HG03575 (cell line): Measurements from ENCODE around the gene MXRA7.

Experiments
- ATAC-seq: cut with Tn5 transposase; IDR thresholded peaks from one replicate; pipeline ENCODE4 v1.9.1; 2021; ENCODE audit not compliant: unreplicated experiment, insufficient number of reproducible peaks, low FRiP score; ENCODE audit errors: extremely low read depth

The MXRA7 gene

DNA sequence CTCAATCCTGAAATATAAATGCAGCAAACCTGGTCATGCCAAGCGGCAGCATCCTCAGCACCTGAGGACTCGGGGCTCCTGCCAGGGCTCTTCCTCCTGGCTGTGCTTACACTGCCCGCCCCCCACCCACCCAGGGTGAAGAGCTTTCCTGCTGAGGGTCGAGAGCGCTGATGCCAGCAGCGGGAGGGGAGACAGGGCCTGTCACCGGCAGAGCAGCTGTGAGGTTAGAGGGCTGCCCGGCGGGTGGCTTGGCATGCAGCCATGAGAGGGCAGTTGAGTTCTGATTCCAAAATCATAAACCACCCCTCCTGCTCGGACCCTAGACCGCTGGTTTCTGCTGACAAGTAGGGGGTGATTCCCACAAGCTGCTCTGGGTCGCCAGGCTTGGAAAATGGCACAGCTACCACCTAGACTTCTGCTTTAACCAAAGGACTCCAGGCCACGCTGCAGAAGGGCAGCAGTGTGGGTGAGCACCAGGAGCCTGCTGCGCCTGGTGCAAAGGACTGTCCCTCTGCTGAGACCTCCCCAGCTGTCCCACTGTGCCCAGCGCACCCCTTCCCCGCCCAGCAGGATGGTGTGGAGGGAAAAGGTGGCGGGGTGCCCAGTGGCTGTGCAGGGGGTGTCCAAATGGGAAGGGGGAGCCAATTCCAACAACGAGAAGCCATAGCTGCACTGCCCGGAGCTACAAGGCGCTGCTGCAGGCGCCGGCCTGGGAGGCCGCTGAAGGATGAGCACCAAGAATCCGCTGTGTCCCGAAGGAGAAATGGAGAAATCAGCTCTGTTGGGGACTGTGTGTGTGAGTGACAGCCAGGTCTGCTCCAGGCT lies 26.6 kb downstream of the MXRA7 start:
- no peak for ATAC-seq

GRCh38 chr17:76683011-76683755 lies 27.6 kb downstream of the MXRA7 start:
- ATAC-seq: no peak

DNA sequence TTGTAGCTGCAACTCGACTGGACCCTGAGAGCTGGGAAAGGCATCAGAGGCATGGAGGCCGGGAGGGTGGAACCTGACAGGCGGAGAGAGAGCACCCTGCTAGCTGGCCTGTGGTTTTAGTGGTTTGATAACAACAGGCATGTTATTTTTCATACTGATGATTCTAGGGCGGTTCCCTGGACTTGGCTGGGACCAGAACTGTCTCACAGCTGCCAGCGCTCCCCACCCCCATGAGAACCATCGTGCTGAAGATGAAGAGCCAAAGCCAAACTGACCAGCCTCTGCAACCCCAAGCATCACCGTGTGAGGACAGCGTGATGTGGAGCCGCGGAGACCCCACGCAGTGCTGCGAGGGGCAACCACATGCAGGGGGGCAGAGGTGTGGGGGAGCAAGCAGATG lies 28.5 kb downstream of the MXRA7 start:
- no peak for ATAC-seq

- ATAC-seq: no peak
These were observed 29.3 kb downstream of the MXRA7 start for GRCh38 chr17:76681222-76682137.

GRCh38 chr17:76679239-76679638 lies 31.5 kb downstream of the MXRA7 start:
- no peak for ATAC-seq

DNA sequence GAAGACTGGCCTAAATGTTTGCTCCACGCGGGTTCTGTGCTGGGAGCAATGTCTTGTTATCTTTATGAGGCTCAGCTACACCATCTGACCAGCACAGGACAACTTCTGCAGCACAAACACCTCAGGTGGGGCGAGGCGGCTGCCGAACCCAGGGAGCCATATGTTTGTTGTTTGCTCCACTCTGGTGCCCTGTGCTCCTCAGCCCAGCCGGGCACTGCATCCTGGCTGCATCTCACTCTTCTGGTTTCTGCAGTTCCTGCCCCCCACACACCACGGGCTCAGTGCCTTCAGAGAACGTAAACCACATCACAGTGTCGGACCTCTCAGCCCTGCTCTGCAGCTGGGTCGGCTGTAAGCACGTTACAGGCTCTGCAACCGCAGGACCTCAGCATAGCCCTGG lies 32.4 kb downstream of the MXRA7 start:
- ATAC-seq: no peak

DNA sequence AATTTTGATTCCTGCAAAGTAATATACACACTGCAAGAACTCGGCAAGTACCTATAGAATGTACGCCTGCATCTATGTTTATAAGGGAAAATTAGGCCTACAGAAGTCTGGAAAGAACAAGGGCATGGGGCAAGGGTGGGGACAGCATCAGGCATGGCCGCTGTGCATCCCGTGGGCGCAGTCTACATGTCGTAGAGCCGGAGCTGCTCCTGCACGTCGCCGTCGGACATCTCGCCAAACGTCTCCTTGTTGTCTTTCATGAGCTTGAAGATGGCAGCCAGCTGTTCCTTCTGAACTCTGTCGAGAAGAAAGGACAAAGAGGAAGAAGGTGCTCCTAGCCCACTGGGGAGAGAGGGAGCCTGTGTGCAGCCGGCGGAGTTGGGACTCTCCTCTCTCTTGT lies 33.4 kb downstream of the MXRA7 start:
- ATAC-seq: no peak

GRCh38 chr17:76676629-76677028 lies 34.1 kb downstream of the MXRA7 start:
- ATAC-seq: no peak

- no peak for ATAC-seq
These were observed 35.1 kb downstream of the MXRA7 start for GRCh38 chr17:76675648-76676047.

DNA sequence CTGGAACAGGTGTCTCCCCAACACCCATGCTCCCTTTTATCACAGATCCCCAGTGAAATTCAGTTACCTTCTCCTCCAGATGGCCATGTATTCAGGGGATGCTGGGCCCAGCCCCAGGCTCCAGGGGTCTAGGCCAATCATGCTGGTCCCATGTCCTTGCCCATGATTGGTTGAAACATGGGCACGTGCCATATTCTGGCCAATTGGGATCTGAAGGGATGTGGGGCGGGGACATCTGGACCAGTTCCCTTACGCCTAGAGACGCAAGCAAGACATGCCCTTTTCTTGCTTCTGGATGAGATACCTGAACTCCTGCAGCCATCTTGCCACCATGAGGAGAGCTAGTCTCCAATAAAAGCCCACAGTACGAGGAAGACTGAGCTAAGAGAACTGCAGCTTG lies 36.2 kb downstream of the MXRA7 start:
- no peak for ATAC-seq

GRCh38 chr17:76673729-76674128 lies 37.0 kb downstream of the MXRA7 start:
- ATAC-seq: no peak

GRCh38 chr17:76672892-76673291 lies 37.9 kb downstream of the MXRA7 start:
- ATAC-seq: no peak

GRCh38 chr17:76672270-76672851 lies 38.4 kb downstream of the MXRA7 start:
- ATAC-seq: no peak

- ATAC-seq: no peak
These were observed 38.9 kb downstream of the MXRA7 start for GRCh38 chr17:76671912-76672262.

- peak; percentile 77 for ATAC-seq
These were observed 39.4 kb downstream of the MXRA7 start for GRCh38 chr17:76671123-76671911.

DNA sequence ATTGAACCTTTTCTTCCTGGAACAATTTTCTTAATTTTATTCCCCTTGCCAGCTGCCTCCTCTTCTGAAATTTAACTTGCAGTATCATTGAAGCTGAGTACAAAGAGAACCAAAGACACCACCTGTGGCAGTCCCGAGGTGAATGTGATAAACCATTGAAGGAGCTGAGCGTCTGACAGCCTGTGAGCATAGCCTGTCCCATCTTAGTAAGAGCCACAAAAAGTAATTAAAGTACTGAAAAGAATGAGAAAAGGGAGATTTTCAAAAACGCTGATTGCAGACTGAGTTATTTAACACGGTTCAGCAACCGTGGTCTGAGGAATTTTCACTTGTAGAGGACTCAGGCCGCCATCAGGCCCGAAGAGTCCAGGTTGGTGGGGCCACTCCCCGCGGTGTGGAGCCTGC lies 40.0 kb downstream of the MXRA7 start:
- ATAC-seq: no peak

GRCh38 chr17:76670020-76670717 lies 40.6 kb downstream of the MXRA7 start:
- ATAC-seq: no peak
